Endodermal cell (in vitro differentiated cells): ENCODE data around the gene MYCBP2. TPM values are rescaled to one million over a fixed set of nuclear protein-coding genes. Genes with fewer than 3 reads are reported as not detected.
"Not testable (repeated sequence)": the region's sequence is repeated elsewhere in the genome, so short reads cannot be mapped to it uniquely, and the experiment has no call there.

Experiments used
- DNase-seq: peaks from one replicate; pipeline ENCODE4 v3.0.0-alpha.2; 2017
- H3K27ac ChIP-seq: 2 replicates; pipeline ENCODE4 v1.5.1; 2013; ENCODE audit warnings: mild to moderate bottlenecking, low read depth, low read length, moderate library complexity
- H3K27me3 ChIP-seq: 2 replicates; pipeline ENCODE4 v1.6.1; 2013; ENCODE audit warnings: mild to moderate bottlenecking, low read length, moderate library complexity; ENCODE audit not compliant: insufficient read depth, control insufficient read depth, poor library complexity, severe bottlenecking
- H3K36me3 ChIP-seq: 2 replicates; pipeline ENCODE4 v1.7.0; 2013; ENCODE audit warnings: mild to moderate bottlenecking, low read length, moderate library complexity; ENCODE audit not compliant: control insufficient read depth, insufficient read depth
- H3K4me1 ChIP-seq: one replicate; pipeline ENCODE4 v1.7.0; 2013; ENCODE audit warnings: low read length; ENCODE audit not compliant: control insufficient read depth, insufficient read depth
- H3K4me3 ChIP-seq: 2 replicates; pipeline ENCODE4 v1.5.1; 2013; ENCODE audit warnings: mild to moderate bottlenecking, low read length, moderate library complexity
- H3K9ac ChIP-seq: 2 replicates; pipeline ENCODE4 v1.6.1; 2013; ENCODE audit warnings: mild to moderate bottlenecking, low read length, moderate library complexity; ENCODE audit not compliant: poor library complexity, severe bottlenecking; ENCODE audit errors: extremely low read depth
- H3K9me3 ChIP-seq: 2 replicates; pipeline ENCODE4 v1.6.1; 2013; ENCODE audit warnings: mild to moderate bottlenecking, low read length, moderate library complexity; ENCODE audit not compliant: control insufficient read depth
- H3K27ac Mint-ChIP-seq: 2 replicates; pipeline ENCODE4 v1.8.0; 2020; ENCODE audit warnings: mixed read lengths
- H3K27me3 Mint-ChIP-seq: 2 replicates; pipeline ENCODE4 v1.8.0; 2021; ENCODE audit warnings: mild to moderate bottlenecking, mixed read lengths; ENCODE audit not compliant: insufficient read depth
- H3K36me3 Mint-ChIP-seq: 2 replicates; pipeline ENCODE4 v1.8.0; 2020; ENCODE audit warnings: low read depth, mixed read lengths
- H3K4me1 Mint-ChIP-seq: 2 replicates; pipeline ENCODE4 v1.8.0; 2020; ENCODE audit warnings: mixed read lengths
- H3K4me3 Mint-ChIP-seq: 2 replicates; pipeline ENCODE4 v1.8.0; 2020; ENCODE audit warnings: mild to moderate bottlenecking, moderate library complexity, mixed read lengths
- H3K9me3 Mint-ChIP-seq: 2 replicates; pipeline ENCODE4 v1.8.0; 2020; ENCODE audit warnings: mild to moderate bottlenecking, mixed read lengths
- WGBS, 2 experiments: methylation state at CpG; one replicate each; pipeline versions ENCODE4 v1.1.5 to v1.1.7; 2013; ENCODE audit warnings: missing lambda C conversion rate in 2 of 2, mixed read lengths in 1 of 2; ENCODE audit not compliant: insufficient coverage in 1 of 2, insufficient read length in 1 of 2; 5-methylcytosine and 5-hydroxymethylcytosine counted together
- total RNA-seq, 2 donors: library from RNA; stranded (reverse); fragmentation: NEBNext Ultra II Directional in 1 of 2; extraction: Animal tissue kit (Norgen Biotek cat#: 25700) in 1 of 2; gene quantifications; 2 replicates in 1 of 2; 3 replicates in 1 of 2; pipeline ENCODE4 v1.2.1, GENCODE V29; 2021
- TF ChIP-seq, protein P1 (sequence below): fragments of 200-600 bp; sonication (generic); conservative IDR thresholded peaks from 2 replicates; pipeline ENCODE4 v1.5.0; 2021; ENCODE audit warnings: antibody characterized with exemption, mild to moderate bottlenecking

Gene MYCBP2
- total RNA-seq, 2 donors from 2014 or later, result 32.5 to 32.9 TPM

DNA sequence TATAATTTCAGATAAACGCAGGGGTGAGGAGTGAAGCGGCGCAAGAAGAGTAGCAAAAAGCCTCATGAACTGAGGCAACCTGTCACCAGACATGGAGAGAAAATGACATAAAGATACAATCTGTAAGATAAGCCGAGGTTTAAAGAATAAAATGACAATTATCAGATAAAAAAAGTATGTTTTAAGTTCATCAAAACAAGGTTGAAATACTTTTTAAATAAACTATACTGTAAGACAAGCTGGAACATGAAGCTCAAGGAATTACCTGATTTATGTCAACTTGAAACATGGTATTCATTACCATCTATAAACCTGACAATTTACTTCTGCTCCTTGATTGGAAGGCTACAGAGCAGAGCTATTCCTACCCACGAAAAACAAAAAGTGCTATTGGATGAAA is 61.6 kb downstream of the MYCBP2 start:
- Mint-ChIP-seq H3K36me3 (peaks cover 8% of the 10 kb centered on the region), H3K9me3 (no peaks in the 10 kb centered on the region), H3K27me3 (no peaks in the 10 kb centered on the region), H3K4me1 (no peaks in the 10 kb centered on the region), H3K27ac (no peak overlapping the region), H3K4me3 (no peak overlapping the region)
- Histone ChIP-seq H3K9me3 (no peaks in the 10 kb centered on the region), H3K4me1 (no peaks in the 10 kb centered on the region), H3K4me3 (no peak overlapping the region), H3K9ac (no peak overlapping the region), H3K27ac (no peak overlapping the region), H3K27me3 (no peaks in the 10 kb centered on the region), H3K36me3 (peaks cover 8% of the 10 kb centered on the region)
- TF ChIP-seq, protein P1, sequence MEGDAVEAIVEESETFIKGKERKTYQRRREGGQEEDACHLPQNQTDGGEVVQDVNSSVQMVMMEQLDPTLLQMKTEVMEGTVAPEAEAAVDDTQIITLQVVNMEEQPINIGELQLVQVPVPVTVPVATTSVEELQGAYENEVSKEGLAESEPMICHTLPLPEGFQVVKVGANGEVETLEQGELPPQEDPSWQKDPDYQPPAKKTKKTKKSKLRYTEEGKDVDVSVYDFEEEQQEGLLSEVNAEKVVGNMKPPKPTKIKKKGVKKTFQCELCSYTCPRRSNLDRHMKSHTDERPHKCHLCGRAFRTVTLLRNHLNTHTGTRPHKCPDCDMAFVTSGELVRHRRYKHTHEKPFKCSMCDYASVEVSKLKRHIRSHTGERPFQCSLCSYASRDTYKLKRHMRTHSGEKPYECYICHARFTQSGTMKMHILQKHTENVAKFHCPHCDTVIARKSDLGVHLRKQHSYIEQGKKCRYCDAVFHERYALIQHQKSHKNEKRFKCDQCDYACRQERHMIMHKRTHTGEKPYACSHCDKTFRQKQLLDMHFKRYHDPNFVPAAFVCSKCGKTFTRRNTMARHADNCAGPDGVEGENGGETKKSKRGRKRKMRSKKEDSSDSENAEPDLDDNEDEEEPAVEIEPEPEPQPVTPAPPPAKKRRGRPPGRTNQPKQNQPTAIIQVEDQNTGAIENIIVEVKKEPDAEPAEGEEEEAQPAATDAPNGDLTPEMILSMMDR, result no peak
- WGBS, 2 experiments, result 79 to 94% methylated on average over 5 of the region's 5 CpGs
- no peak for DNase-seq

DNA sequence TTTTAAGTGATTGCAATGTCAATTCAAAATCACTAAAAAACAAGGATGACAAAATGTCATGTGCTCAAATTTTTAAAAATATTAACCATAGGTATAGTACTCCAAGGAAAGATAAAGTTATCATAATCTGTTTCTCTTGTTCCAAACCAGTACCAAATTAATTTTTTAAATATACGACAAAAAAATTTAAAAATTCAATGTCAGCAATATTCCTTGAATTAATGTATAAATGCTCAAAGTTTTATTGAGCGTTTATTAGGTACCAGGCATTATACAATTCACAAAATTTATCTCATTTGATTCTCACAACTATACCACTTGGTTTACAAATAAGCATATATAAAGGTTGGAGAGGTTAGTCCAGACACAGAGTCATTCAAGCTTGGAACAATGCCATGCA is 64.7 kb downstream of the MYCBP2 start:
- H3K4me3 Mint-ChIP-seq, result no peak overlapping the region
- H3K9me3 Mint-ChIP-seq, result no peaks in the 10 kb centered on the region
- no peaks in the 10 kb centered on the region for H3K9me3 ChIP-seq
- H3K4me1 ChIP-seq, result no peaks in the 10 kb centered on the region
- no peaks in the 10 kb centered on the region for H3K27me3 Mint-ChIP-seq
- no peaks in the 10 kb centered on the region for H3K27me3 ChIP-seq
- no peak overlapping the region for H3K4me3 ChIP-seq
- 100% methylated on average over 1 of the region's 2 CpGs; no CpG with 5 or more reads in 1 of the 2 experiments for WGBS, 2 experiments
- H3K9ac ChIP-seq, result no peak overlapping the region
- DNase-seq, result no peak
- TF ChIP-seq, protein P1, result no peak
- no peaks in the 10 kb centered on the region for H3K4me1 Mint-ChIP-seq
- peaks cover 2% of the 10 kb centered on the region for H3K36me3 Mint-ChIP-seq
- H3K27ac Mint-ChIP-seq, result no peak overlapping the region
- no peak overlapping the region for H3K27ac ChIP-seq
- H3K36me3 ChIP-seq, result peaks cover 18% of the 10 kb centered on the region

GRCh38 chr13:77250975-77251374 is 75.9 kb downstream of the MYCBP2 start:
- peaks cover 6% of the 10 kb centered on the region for H3K36me3 Mint-ChIP-seq
- no peaks in the 10 kb centered on the region for H3K9me3 Mint-ChIP-seq
- H3K9me3 ChIP-seq, result no peaks in the 10 kb centered on the region
- H3K27me3 Mint-ChIP-seq, result no peaks in the 10 kb centered on the region
- no peaks in the 10 kb centered on the region for H3K27me3 ChIP-seq
- TF ChIP-seq, protein P1, result no peak
- H3K4me3 Mint-ChIP-seq, result no peak overlapping the region
- 95 to 100% methylated on average over 2 to 3 of the region's 3 CpGs for WGBS, 2 experiments
- no peak overlapping the region for H3K27ac Mint-ChIP-seq
- no peaks in the 10 kb centered on the region for H3K4me1 Mint-ChIP-seq
- no peak overlapping the region for H3K4me3 ChIP-seq
- H3K36me3 ChIP-seq, result peaks cover 3% of the 10 kb centered on the region
- no peak overlapping the region for H3K27ac ChIP-seq
- no peaks in the 10 kb centered on the region for H3K4me1 ChIP-seq
- no peak for DNase-seq
- H3K9ac ChIP-seq, result no peak overlapping the region

GRCh38 chr13:77245224-77245623 is 81.7 kb downstream of the MYCBP2 start:
- not testable (repeated sequence) for H3K9ac ChIP-seq, H3K27ac ChIP-seq, H3K4me3 ChIP-seq, H3K27ac Mint-ChIP-seq, H3K9me3 Mint-ChIP-seq, H3K36me3 ChIP-seq, H3K4me1 Mint-ChIP-seq, H3K27me3 ChIP-seq, H3K4me3 Mint-ChIP-seq, DNase-seq, H3K27me3 Mint-ChIP-seq, H3K9me3 ChIP-seq, H3K4me1 ChIP-seq
- H3K36me3 Mint-ChIP-seq, result peaks cover 18% of the 10 kb centered on the region
- WGBS, 2 experiments, result 91% methylated on average over 2 of the region's 2 CpGs; no CpG with 5 or more reads in 1 of the 2 experiments
